Fibroblast of skin of right biceps (primary cell): ENCODE results near the gene VSIG10.

Source experiments
- DNase-seq: peaks from one replicate; pipeline ENCODE4 v3.0.0-alpha.2; 2013

VSIG10 gene

DNA sequence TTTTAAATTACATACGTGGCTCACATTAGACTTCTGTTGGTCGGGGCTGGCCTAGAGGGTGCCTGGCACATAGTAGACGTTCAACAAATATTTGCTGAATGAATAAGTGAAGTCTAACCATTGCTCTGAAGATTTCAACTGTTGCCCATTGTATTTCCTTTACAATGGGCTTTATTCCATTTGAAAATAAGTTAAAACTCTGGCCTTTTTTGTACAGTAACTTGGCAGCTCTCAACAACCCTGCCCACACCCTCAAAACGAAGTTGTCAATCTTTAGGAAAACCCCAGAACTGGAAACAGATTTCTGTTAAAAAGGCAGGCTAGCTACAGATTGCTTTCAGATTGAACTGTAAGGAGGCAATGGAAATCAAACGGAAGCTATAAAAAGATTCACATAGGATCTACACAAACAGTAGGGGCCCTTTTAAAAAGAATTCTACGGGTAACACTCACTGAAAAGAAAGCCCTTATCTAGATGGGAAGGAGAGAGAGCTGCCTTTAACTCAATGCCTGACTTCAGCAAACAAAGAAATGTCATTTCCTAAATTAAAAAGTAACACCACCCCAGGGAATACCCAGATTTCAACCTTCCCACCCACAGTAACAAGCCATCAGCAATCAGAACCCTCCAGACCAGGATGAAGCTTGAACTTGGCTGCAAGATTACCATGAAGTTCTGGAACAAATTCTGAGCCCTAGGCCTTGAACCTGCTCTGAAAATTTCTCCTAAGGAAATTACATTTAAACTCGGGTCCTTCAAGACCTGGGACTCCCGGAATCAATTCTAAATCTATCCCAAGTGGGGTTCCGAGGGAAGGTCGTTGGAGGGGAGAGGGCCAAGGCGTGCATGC is 44.2 kb downstream of the VSIG10 start:
- peak; percentile 69 for DNase-seq

DNA sequence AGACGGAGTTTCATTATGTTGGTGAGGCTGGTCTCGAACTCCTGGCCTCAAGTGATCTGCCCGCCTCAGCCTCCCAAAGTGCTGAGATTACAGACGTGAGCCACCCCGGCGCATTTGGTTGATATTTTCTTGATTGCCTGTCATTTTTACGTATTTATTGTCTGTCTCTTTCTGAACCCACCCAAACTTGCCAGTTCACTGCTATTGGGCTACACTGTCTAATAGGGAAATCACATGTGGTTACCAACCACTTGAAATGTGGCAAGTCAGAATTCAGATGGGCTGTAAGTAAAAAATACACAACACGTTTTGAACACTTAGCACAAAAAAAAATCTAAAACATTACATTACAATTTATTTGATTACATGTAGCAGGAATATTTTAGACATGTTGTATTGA is 44.9 kb downstream of the VSIG10 start:
- no peak for DNase-seq

DNA sequence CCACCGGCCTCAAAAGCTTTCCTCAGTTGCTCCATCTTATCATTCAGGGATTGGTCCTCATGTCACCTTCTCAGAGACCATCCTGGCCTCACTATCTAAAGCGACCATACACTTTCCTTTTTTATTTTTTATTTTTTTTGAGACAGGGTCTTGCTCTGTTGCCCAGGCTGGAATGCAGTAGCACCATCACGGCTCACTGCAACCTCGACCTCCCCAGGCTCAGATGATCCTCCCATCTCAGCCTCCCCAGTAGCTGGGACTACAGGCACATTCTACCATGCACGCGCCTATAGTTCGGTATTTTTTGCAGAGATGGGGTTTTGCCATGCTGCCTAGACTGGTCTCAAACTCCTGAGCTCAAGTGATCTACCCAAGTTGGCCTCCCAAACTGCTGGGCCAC is 45.6 kb downstream of the VSIG10 start:
- DNase-seq: no peak

DNA sequence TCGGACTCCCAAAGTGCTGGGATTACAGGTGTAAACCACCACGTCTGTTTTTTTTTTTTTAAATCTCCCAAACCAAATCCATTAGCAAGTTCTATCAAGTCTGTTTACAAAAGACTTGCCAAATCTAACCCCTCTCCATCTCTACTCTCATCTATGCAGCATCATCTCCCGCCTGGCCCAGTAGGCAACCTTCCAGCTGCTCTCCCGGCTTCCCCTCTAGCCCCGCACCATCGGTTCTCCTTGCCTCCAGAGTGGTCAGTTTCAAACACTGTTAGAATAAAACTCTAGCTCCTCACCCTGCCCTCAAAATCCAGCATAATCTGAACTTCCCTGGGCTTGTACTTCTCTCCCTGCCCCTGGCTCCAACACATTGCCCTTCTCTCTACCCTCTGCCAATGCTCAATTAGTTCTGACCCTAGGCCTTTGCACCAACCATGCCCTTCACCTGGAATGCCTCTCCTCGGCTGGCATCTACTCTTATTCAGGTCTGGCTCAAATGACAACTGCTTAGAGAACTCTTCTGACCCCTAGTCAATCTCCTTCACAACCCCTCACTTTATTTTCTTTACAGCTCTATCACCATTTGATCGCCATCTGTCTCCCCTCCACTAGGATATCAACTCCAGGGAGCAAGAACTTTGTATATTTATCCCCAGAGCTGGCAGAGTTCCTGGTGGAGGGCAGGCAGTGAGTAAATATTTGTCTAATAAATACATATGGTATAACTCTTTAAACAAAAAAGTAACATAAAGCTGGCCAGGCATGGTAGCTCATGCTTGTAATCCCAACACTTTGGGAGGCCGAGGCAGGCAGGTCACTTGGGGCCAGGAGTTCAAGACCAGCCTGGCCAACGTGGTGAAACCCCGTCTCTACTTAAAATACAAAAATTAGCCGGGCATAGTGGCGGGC is 47.7 kb downstream of the VSIG10 start:
- no peak for DNase-seq

DNA sequence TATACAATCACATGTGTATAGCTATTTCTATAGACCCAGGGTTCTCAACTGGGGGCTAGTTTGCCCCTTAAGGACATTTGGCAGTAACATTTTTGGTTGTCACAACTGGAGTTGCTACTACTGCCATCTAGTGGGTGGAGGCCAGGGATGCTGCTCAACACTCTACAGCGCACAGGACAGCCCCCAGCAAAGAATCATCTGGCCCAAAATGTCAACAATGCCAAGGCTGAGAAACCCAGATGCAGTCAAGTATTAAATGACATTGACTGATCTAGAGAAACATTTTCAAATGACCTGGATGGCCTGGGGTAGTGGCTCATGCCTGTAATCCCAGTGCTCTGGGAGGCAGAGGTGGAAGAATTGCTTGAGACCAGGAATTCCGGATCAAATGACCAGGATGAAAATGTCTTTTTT is 48.7 kb downstream of the VSIG10 start:
- DNase-seq: peak; percentile 47

DNA sequence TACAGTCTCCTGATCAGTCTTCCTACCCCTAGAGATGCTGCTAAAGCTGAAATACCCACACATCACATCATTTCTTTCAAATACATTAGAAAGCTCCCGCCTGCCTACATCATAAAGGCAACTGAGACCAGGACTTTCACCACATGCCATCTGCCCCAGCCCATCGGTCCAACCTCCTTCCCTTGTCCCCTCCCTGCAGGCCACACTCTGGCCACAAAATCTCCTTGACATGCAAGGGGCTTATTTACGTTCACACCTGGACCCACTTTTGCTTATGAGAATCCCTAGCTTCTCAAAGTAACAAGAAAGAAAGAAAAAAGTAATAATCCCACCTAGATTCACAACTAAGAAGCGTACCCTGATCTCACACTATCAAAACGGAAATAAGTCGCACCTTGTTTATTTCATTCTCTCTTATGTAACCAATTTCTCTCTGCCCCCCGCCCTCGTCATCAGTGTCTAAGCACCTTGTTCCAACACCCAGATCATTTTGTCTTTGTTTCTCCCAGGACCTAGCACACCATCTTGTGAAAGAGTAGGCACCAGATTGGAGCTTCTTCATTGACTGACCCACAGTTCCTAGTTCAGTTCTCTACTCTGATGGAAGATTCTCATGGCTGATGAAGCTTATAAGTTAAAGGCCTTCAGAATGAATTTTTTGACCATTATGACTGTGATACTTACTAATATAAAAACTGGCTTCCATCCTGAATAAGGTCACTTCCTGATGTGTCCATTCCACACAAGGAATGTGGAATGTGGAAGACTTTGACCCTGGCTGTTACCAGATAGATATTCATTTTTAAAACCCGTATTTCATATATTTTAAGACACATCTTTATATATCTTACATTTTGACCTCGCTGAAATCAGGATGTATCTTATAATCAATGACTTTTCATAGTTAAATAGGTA is 50.5 kb downstream of the VSIG10 start:
- no peak for DNase-seq

DNA sequence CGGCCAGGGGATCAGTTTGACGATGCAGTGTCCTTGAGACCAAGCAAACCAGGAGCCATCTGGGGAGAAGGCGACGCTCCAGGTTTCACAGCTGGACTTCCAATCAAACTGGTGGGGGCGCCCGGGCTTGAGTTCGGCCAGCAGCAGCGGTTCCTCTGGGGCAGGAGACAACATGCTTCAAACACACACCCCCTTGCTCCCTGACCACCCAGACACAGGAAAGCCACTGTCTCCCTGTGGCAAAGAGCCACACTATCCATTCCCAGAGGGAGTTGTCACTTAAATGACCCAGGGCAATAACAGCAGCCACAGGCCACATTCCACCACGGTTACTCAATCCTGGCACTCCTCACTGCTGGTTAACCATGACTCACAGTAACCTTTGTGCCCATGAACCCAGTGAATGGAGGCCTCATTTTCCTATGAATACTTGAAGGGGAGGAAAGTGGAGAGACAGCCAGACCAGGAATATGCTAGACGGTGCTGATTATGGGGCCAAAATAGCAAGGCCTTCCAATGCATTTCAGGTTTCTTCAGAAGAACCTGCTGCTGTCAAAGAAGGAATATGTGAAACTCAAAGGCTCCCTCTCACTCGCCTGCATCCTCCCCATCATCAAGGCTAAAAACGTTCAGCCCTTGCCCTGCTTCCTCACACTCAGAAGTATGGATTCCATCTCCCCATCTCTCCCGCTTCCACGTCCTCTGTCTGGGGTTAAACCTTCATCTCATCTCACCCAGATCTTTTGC is 51.3 kb downstream of the VSIG10 start:
- peak; percentile 94 for DNase-seq

DNA sequence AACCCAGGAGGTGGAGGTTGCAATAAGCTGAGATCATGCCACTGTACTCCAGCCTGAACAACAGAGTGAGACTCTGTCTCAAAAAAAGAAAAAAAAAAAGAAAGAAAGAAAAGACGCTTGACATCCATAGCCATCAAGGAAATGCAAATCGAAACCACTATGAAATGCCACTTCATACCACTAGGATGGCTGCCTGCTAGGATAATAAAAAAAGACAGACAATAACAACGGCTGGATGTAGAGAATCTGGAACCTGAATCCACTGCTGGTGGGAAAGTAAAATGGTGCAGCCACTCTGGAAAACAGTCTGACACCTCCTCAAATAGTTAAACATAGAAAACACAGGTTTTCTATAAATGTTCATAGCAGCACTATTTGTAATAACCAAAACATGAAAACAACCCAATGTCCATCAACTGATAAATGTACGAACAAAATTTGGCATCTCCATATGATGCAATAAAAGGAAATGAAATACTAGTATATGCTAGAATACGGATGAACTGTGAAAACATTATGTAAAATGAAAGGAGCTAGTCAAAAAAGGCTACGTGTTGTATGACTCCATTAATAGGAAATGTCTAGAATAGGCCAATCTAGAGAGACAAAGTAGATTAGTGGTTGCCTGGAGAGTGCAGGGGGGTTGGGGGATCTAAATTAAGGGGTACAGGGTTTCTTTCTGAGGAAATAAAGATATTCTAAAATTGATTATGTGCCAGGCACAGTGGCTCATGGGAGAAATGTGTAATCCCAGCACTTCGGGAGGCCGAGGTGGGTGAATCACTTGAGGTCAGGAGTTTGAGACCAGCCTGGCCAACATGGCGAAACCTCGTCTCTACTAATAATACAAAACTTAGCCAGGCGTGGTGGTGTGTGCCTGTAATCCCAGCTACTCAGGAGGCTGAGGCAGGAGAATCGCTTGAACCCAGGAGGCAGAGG is 52.6 kb downstream of the VSIG10 start:
- DNase-seq: no peak

DNA sequence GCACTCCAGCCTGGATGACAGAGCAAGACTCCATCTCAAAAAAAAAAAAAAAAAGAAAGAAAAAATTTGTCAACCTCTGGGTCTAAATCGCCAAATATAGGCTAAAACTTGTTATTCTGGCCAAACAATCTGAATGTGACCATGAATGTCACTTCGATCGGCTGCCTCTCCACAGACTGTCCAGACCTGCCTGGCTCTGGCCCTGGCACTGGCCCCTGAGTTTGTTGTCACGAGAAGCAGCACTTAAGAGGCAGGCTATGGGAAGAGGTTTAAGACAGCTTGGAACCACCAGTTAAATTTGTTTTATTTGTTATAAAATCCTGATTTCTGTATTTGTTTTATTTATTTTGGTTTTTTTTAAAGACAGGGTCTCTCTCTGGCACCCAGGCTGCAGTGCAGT is 57.4 kb downstream of the VSIG10 start:
- no peak for DNase-seq

DNA sequence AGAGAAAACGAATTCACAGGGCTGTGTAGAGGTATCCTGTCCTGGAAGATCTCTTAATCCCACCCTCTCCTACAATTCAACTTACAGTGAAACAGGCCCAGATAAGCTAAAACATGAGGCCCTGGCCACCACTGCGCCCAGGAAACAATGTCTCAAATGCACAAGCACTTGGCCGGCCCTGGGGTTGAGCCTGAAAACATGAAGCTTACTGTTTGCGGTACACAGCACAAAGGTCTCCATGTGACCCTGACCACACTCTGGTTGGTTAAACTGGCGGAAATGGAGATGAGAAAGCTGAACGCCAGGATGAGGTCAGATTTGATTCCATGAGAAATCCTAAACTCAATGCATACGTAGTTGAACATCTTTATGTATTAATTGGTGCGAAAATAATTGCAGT is 59.2 kb downstream of the VSIG10 start:
- no peak for DNase-seq

DNA sequence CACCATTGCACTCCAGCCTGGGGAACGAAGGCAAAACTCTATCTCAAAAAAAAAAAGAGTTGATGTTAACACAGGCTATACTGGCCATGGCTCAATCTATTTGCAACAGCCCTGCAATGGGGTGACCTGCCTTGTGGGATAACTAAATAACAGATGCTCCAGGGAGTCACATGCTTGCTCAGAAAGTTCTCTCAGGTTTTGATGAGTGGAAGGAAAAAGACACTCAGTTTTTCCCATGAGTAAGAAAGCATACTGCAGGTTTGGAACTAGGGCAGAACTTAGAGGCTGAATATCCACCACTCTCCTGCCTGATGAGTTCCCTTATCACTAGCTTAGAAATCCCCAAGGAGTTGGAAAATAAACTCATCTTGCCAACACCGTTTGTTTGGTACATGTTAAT is 59.7 kb downstream of the VSIG10 start:
- DNase-seq: no peak

DNA sequence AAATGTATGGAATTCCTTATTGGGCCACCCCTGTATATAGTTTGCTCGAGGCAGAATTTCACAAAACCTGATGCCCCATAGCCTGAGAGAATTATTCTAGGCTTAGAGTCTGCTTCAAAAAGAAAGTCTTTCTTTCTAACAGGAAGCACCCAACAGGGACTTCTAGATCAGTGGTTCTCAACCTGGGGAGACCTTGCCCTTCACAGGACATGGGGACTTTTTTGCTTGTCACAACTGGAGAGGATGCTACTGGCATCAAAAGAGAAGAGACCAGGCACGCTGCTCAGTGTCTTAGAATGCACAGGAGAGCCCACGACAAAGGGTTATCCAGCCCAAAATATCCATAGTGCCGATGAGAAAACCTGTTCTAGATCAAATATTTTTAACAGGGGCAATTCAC is 61.7 kb downstream of the VSIG10 start:
- DNase-seq: no peak

DNA sequence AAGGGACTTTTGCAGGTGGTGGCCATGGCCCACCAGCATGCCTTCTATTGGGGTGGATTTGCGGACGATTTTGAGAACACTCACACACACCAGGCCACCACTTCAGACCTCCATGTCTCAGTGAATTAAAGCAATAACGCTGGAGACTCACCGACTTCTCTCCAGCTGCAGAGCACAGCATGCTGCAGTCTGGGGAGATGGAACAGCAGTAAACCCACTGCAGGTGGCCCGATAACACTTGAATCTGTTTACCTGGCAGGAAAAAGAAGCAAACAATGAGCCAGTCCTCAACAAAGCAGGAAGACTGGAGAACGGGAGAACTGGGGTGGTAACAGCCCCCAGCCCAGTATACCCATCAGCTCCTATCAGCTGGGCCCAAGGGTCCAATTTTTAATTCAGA is 65.7 kb downstream of the VSIG10 start:
- no peak for DNase-seq

DNA sequence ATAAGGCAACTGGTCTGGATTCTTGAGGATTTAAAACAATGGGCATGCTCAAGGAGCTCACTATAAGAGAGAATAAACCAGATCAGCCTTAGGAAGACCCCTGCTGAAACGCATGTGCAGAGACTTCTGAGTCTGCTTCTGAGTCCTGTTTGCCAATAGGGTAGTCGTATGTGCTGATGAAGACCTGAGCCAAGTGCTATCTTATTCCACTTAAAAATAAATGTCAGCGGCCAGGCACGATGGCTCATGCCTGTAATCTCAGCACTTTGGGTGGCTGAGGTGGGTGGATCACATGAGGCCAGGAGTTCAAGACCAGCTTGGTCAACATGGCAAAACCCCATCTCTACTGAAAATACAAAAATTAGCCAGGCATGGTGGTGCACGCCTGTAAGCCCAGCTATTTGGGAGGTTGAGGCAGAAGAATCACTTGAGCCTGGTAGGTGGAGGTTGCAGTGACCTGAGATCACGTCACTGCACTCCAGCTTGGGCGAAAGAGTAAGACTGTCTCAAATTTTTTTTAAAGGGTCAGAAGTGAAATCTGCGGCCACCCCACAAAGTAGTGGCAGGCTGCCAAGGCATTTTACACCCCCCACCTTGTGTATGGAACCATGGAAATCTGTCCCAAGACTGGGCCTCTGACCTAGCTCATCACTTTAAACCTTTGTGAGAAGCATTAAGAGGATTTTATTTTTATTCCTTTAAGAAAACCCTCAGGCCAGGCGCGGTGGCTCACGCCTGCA is 67.0 kb downstream of the VSIG10 start:
- DNase-seq: no peak

DNA sequence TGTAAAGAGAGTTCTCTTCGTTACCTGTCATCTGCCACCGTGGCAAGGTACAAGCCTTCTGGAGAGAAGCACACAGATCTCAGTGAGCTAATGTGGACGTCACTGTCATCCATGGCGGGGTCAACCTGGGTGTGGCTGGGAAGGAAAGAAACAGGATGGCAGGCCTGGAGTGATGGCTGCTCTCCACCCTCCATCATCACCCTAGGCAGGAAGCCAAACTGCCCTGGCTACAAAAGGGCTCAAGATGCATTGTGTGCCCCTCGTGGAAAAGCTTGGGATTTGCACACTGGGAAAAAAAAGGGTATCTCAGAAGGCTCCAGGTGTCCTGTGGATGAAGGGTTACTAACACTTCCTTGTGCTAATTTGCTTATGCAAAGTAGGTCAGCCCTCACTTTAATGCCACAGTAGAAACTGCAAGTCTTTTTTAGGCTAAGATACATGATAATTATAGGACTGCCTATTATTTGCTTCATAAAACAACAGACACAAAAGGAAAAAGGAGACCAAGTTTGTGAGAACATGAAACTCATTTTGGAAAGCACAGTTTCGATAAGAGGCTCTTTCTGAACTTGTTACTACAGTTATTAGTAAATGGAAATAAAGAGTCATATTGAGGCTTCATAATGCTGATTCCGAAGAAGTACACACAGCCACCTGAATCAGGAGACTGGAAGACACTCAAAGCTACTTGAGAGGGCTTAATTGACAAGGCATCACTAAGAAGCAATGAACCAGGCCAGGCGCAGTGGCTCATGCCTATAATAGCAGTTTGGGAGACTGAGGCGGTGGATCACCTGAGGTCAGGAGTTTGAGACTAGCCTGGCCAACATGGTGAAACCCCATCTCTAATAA is 68.4 kb downstream of the VSIG10 start:
- peak; percentile 41 for DNase-seq

DNA sequence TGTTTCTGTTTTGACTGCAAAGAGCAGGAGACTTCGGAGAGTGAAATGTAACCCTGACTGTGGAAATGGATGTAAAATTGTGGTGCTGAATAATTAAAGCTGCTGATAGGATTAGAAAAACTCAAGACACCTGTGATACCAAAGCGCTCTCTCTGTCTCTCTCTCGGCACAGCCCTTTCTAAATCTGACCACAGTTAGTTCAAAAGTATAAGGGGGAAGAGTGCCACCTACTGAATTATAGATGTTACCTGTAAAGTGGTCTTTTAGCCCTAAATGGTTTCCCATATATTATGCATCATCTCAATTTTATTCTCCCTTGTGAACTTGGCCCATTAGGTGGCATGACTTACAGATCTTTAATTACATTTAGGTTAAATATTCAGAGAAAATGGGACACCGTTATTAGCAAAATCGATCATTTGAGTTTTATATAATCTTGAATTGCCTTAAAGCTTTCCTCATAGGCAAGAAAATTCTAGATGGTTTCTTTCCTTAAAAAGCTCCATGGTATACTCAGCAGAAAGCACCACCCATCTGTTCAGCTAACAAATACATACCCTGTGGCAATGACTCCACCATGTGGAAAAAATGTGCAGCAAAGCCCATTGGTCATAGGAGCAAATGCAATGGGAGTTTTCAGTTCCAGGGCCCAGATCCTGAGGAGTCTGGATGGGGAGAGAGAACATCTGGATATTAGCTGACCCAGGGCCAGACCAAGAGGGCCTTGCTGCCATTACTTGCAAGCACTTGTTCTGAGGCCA is 69.2 kb downstream of the VSIG10 start:
- peak; percentile 60 for DNase-seq

DNA sequence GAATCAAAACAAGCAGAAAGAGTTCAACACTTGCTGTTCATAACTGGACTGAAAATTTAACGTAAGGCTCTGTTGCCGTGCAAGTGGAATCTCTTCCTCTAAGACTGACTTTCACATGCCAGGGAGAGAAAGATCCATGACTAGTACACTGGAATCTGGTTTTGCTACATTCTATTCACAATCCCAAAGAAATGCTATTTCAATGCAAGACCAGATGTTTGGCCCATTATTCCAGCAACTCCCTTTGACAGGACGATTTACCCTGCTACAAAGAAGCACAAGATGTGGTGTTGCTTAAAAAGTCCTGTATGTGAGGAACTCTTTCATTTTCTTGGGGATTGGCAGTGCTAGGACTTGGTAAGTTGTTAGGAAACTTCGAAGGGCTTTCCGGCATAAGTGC is 69.9 kb downstream of the VSIG10 start:
- no peak for DNase-seq

DNA sequence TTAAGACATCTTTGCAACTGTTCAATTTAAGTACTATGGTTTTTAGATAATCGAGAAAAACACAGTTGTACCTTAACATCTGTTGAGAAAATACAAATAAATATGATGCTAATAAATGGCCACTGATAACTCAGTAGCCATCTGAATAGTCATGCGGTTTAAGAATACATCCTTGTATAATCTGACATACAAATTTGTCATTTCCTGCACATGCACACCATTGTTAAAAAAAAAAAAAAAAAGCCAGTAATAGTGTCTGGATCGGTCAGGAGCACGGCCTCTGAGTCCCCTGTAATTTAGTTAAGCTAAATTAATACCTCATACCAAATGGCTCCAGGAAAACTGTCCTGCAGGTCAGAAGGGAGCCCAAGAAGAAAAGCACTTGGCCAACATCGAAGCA is 70.5 kb downstream of the VSIG10 start:
- DNase-seq: no peak

DNA sequence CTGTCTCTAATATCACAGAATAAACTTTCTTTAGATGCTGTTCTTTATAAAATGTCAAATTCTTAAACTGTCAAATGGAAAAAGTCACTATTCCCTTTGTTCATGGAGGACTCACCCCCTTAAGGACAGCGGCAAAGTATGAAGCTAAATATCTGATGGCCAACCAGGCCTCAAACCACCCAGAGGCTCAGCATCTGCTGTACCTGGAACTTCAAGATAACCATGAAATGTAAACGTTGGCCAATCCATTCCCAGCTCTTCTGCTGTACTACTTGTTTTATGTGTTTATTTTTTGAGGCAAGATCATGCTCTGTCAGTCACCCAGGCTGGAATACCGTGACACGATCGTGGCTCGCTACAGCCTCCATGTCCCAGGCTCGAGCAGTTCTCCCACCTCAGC is 71.6 kb downstream of the VSIG10 start:
- no peak for DNase-seq
